AG04450 (cell line): ENCODE data around the gene SLC17A7. TPM values are rescaled to one million over a fixed set of nuclear protein-coding genes. Genes with fewer than 3 reads are reported as not detected.

ENCODE experiments used
- CTCF ChIA-PET: fragments of 300-600, 350-600 bp; formaldehyde crosslinking; extraction: SDS; loops from one replicate; lab custom pipeline; 2022; ENCODE audit warnings: antibody characterized with exemption, inconsistent platforms; lab: Charles Lee
- POLR2A ChIA-PET: fragments of 350-600 bp; formaldehyde crosslinking; extraction: SDS; loops from one replicate; lab custom pipeline; 2021; ENCODE audit warnings: antibody characterized with exemption, inconsistent platforms; lab: Yijun Ruan, JAX
- DNase-seq: peaks from one replicate; pipeline ENCODE4 v3.0.0-alpha.2; 2011; ENCODE audit warnings: low read depth, low spot score
- H3K27ac ChIP-seq: one replicate; pipeline ENCODE4 v1.5.1; 2012; ENCODE audit warnings: low read depth, low read length, control low read depth
- H3K27me3 ChIP-seq: one replicate; pipeline ENCODE4 v1.6.0; 2012; ENCODE audit warnings: low read length; ENCODE audit not compliant: control insufficient read depth, insufficient read depth
- H3K4me3 ChIP-seq: 2 replicates; pipeline ENCODE4 v1.5.1; 2011; ENCODE audit warnings: mild to moderate bottlenecking, low read depth, low read length, control low read depth
- H3K9me3 ChIP-seq: 2 replicates; pipeline ENCODE4 v1.5.1; 2012; ENCODE audit warnings: low read length; ENCODE audit not compliant: control insufficient read depth, insufficient read depth
- CTCF ChIP-seq: IDR thresholded peaks from 2 replicates; pipeline ENCODE4 v1.5.1; 2011; ENCODE audit warnings: low read depth, low read length, control low read depth, inconsistent platforms
- polyA plus RNA-seq: library from polyadenylated mRNA; depleted of rRNA; stranded (reverse); fragments of >200 nt; gene quantifications from 2 replicates; pipeline ENCODE4 v1.2.3, GENCODE V29; 2011

Gene SLC17A7
- polyA plus RNA-seq, 1 experiment = 0.02 TPM

GRCh38 chr19:49418511-49418910, 22.8 kb downstream of the SLC17A7 start:
- no peak overlapping the region for H3K4me3 ChIP-seq
- POLR2A ChIA-PET = no interaction called here
- no peak for DNase-seq
- CTCF ChIA-PET = no interaction called here
- no peak for TF ChIP-seq CTCF
- H3K27ac ChIP-seq = no peak overlapping the region
- H3K27me3 ChIP-seq = peaks cover 70% of the 10 kb centered on the region
- H3K9me3 ChIP-seq = no peaks in the 10 kb centered on the region; the same call in 1 of the 2 replicates

DNA sequence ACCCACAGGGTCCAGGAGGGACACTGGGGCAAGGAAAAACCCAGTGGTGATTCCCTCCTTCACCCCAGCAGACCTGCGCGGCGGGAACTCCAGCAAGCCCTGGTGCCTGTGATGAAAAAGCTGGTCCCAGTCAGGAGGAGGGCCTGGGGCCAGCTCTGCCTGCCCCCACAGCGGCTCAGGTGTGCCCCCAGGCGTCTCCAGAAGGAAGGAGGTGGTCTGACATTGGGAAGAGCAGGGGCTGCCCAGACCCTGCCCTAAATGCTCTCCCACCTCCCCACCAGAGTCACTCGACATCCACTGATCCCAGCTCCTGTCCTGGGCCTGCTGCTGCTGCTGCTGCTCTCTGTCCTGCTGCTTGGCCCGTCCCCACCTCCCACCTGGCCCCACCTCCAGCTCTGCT, 24.2 kb downstream of the SLC17A7 start:
- Histone ChIP-seq H3K27me3 (peaks cover 61% of the 10 kb centered on the region), H3K27ac (no peak overlapping the region), H3K9me3 (no peaks in the 10 kb centered on the region), H3K4me3 (no peak overlapping the region)
- no peak for DNase-seq
- TF ChIP-seq CTCF = no peak
- CTCF ChIA-PET = interaction anchor here (1.8 kb wide), 1 partner anchor 116 kb away, joined by 4 read pairs; no protein-coding TSS in a partner anchor
- POLR2A ChIA-PET = no interaction called here

DNA sequence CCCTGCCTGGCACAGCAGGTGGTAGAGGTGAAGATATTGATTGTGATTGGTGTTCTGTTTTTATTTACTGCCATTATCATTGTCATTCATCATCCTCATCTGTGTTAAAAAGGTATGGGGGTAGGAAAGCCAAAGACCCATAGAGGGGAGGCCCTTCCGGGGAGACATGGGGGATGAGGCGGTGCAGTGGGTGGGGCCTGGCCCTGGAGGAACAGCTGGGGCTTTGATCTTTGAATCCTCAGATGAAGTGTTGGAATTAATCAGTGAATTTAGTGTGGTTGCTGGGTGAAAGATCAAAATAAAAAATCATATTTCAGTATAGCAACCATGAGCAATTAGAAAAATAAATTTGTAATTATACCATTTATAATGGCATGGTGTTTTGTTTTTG, 25.5 kb downstream of the SLC17A7 start:
- no peak overlapping the region for H3K27ac ChIP-seq
- no peak for DNase-seq
- peaks cover 51% of the 10 kb centered on the region for H3K27me3 ChIP-seq
- CTCF ChIA-PET = no interaction called here
- no peak for TF ChIP-seq CTCF
- POLR2A ChIA-PET = no interaction called here
- no peaks in the 10 kb centered on the region for H3K9me3 ChIP-seq
- no peak overlapping the region for H3K4me3 ChIP-seq

DNA sequence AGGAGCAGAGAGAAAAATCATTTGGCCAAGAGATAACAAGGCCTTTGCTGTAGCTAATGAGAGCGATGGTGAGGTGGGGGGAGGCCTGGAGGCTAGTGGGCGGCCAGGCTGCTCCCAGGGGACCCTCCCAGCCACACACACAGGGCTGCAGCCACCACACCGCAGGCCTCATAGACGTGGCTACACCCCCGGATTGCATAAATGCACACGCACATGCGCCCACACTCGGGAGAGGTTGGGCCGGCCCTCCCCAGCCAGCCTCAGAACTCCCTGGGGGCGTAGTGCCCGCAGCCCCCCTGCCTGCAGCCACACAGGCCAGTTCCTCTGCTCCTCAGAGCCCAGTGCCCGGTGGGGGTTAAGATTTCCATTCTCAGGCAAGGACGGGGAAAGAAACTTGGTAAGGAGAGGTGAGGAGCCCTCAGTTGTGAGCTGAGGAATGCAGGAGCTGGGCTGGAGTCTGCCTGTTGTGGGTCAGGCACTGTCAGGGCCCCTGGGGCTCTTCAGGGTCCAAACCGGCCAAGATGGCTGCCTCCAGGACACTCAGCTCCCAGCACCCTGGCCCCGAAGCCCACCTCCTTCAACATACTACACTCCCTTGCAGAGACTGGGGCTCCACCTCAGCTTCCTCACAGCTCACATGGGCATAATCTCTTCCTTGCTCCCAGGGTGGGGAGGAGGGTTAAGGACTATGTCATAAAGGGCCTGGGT, 26.1 kb downstream of the SLC17A7 start:
- no peak for DNase-seq

More for the DNA sequence above, 26.1 kb downstream of the SLC17A7 start:
- peaks cover 45% of the 10 kb centered on the region for H3K27me3 ChIP-seq
- CTCF ChIA-PET = no interaction called here
- H3K4me3 ChIP-seq = no peak overlapping the region
- POLR2A ChIA-PET = no interaction called here
- no peak overlapping the region for H3K27ac ChIP-seq
- TF ChIP-seq CTCF = no peak
- H3K9me3 ChIP-seq = no peaks in the 10 kb centered on the region
